Pancreas (tissue), 10 donors: ENCODE data around the gene SLC12A7. TPM values are rescaled to one million over a fixed set of nuclear protein-coding genes. Genes with fewer than 3 reads are reported as not detected.

Experiments
- ATAC-seq, 4 donors: fragments of 200-7000 bp; cut with Tn5 transposase; one replicate each; pipeline versions ENCODE4 v1.8.0 to v1.9.1; 2020; ENCODE audit warnings: mild to moderate bottlenecking in 4 of 4, moderate library complexity in 4 of 4
- DNase-seq, 6 donors: peaks; one replicate each; pipeline ENCODE4 v3.0.0-alpha.2; 2020
- FAIRE-seq: peaks from 2 replicates; lab custom pipeline; 2012; peaks lifted over from hg19 to GRCh38; lab: Jason Lieb, UNC
- H3K27ac ChIP-seq, 4 donors: fragments of 200-600 bp; sonication (generic); 1 replicate in 3 of 4; 2 replicates in 1 of 4; pipeline versions ENCODE4 v1.5.0 to v1.8.0; 2020
- H3K27me3 ChIP-seq, 4 donors: fragments of 200-600 bp; one replicate each; pipeline ENCODE4 v1.8.0; 2021
- H3K36me3 ChIP-seq, 3 donors: fragments of 200-600 bp; sonication (generic) in 1 of 3; one replicate each; pipeline versions ENCODE4 v1.5.0 to v1.8.0; 2020 to 2021
- H3K4me1 ChIP-seq, 3 donors: fragments of 200-600 bp; one replicate each; pipeline ENCODE4 v1.8.0; 2021
- H3K4me3 ChIP-seq, 4 donors: fragments of 200-600 bp; sonication (generic) in 2 of 4; one replicate each; pipeline versions ENCODE4 v1.5.0 to v1.8.0; 2020 to 2021
- H3K9me3 ChIP-seq, 4 donors: fragments of 200-600 bp; one replicate each; pipeline ENCODE4 v1.8.0; 2021
- CTCF ChIP-seq, 4 donors: fragments of 200-600 bp; sonication (generic) in 3 of 4; IDR thresholded peaks; one replicate each; pipeline versions ENCODE4 v1.5.0 to v1.8.0; 2021; ENCODE audit warnings: antibody characterized with exemption in 4 of 4
- WGBS, 2 donors: extraction: QIAGEN DNeasy Blood & Tissue Kit; methylation state at CpG; one replicate each; pipeline ENCODE4 v1.1.7; 2013; 5-methylcytosine and 5-hydroxymethylcytosine counted together
- intact Hi-C, 3 donors: fragments of 100-400 bp; cut with DNase I; formaldehyde crosslinking; loops; one replicate each; pipeline versions ENCODE4 v1.11.1 to v1.14.2; 2022
- polyA plus RNA-seq, 2 donors: library from polyadenylated mRNA; stranded (reverse); fragments of 200-250 nt; gene quantifications; one replicate each; pipeline ENCODE4 v1.2.3, GENCODE V29; 2013
- total RNA-seq, 6 donors: library from RNA; stranded (reverse); fragmentation: NEBNext Ultra II Directional in 4 of 6; extraction: Animal tissue kit (Norgen Biotek cat#: 25700) in 4 of 6; gene quantifications; one replicate each; pipeline versions ENCODE4 v1.2.1 to v1.2.4, GENCODE V29; 2021 to 2023
- donor health status: healthy with polysubstance abuse.
- donor health status: DM: no; HTN: no; CAD: no; lungs with moderate emphysema.
- donor health status: DM: no; HTN: no; CAD: no.
- donor health status: control.
- donor health status: control.
- donor health status: Bipolar disorder and iron deficiency.
- donor health status: DM: yes; HTN: yes; CAD: no.
- donor health status: DM: no; HTN: no; CAD: no.
- donor health status: DM: no; HTN: no; CAD: no.
- donor health status: DM: yes; HTN: yes; CAD: no.

The SLC12A7 gene
- total and polyA plus RNA-seq, 8 donors, result 17.4 to 56.5 (median 35.8) TPM

DNA sequence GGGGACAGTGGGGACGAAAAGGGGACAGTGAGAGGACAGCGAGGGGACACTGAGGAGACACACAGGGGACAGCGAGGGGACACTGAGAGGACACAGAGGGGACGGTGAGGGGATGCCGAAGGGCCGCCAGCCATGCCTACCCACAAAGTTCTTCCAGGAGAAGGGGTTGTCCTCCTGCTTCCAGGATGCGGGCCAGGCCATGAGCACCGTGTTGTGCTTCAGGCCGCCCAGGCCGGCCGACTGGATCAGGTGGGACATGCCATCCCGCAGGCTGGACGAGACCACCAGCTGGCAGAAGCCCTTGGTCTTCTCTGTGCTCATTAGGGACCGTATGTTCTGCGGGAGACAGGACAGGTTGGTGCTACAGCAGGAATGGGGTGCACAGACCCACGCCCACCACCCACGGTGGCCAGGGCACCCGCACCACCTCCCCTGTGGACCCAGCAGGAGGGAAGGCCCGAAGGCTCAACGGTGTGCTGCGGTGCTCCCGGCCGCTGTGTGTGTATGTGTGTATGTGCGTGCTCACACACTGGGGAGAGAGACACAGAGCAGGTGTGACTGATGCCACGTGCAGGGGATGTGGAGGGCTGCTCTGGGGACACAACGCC, 46.6 kb downstream of the SLC12A7 start:
- FAIRE-seq (no peak), ATAC-seq (no peak), DNase-seq (peak in 2 of 6 donors; percentile 18 to 58)
- H3K4me1 ChIP-seq, result no peaks in the 10 kb centered on the region
- peaks cover 0 to 46% (median 8%) of the 10 kb centered on the region in 3 donors for H3K36me3 ChIP-seq
- H3K9me3 ChIP-seq, result no peaks in the 10 kb centered on the region
- H3K27me3 ChIP-seq, result no peaks in the 10 kb centered on the region
- 92% methylated on average over 26 of the region's 26 CpGs for WGBS, 2 donors
- H3K4me3 ChIP-seq, result no peak overlapping the region
- no peak for TF ChIP-seq CTCF (IDR thresholded peaks at IDR 0.05)
- no peak overlapping the region for H3K27ac ChIP-seq
- intact Hi-C loops, result no loop called here

DNA sequence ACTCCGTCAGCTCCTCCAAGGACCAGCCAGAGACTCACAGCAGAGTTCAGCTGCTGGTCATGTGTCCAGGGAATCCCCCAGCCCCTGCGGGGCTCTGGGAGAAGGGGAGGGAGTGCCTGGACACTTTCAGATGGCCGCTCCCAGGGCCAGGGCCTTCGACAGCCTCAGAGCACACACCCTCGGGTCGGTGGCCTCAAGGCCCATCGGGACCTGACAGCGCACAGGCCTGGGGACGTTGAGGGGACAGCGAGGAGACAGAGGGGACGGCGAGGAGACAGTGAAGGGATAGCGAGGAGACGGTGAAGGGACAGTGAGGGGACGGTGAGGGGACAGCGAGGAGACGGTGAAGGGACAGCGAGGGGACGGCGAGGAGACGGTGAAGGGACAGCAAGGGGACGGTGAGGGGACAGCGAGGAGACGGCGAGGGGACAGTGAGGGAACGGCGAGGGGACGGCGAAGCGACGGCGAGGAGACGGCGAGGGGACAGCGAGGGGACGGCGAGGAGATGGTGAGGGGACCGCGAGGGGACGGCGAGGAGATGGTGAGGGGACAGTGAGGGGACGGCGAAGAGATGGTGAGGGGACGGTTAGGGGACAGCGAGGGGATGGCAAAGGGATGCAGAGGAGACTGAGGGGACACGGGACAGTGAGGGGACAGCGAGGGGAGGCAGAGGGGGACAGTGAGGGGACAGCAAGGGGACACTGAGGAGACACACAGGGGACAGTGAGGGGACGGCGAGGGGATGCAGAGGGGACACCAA, 47.3 kb downstream of the SLC12A7 start:
- FAIRE-seq (no peak), DNase-seq (peak in 2 of 6 donors; percentile 19 to 29), ATAC-seq (no peak)
- H3K36me3 ChIP-seq, result peaks cover 0 to 53% (median 9%) of the 10 kb centered on the region in 3 donors
- H3K4me1 ChIP-seq, result no peaks in the 10 kb centered on the region
- 91 to 92% methylated on average over 48 to 49 of the region's 49 CpGs for WGBS, 2 donors
- TF ChIP-seq CTCF (IDR thresholded peaks at IDR 0.05), result no peak
- no peak overlapping the region for H3K4me3 ChIP-seq
- intact Hi-C loops, result no loop called here
- no peaks in the 10 kb centered on the region for H3K9me3 ChIP-seq
- no peaks in the 10 kb centered on the region for H3K27me3 ChIP-seq
- no peak overlapping the region for H3K27ac ChIP-seq

- H3K4me1 ChIP-seq, result no peaks in the 10 kb centered on the region
- FAIRE-seq (no peak), ATAC-seq (no peak), DNase-seq (peak in 2 of 6 donors; percentile 28 to 71)
- intact Hi-C loops, result no loop called here
- no peak overlapping the region for H3K27ac ChIP-seq
- H3K27me3 ChIP-seq, result no peaks in the 10 kb centered on the region
- H3K4me3 ChIP-seq, result no peak overlapping the region
- peaks cover 0 to 54% (median 12%) of the 10 kb centered on the region in 3 donors for H3K36me3 ChIP-seq
- no peak for TF ChIP-seq CTCF (IDR thresholded peaks at IDR 0.05)
- H3K9me3 ChIP-seq, result no peaks in the 10 kb centered on the region
- WGBS, 2 donors, result 91 to 94% methylated on average over 50 to 56 of the region's 56 CpGs
These were observed 48.0 kb downstream of the SLC12A7 start for GRCh38 chr5:1063661-1064382.

DNA sequence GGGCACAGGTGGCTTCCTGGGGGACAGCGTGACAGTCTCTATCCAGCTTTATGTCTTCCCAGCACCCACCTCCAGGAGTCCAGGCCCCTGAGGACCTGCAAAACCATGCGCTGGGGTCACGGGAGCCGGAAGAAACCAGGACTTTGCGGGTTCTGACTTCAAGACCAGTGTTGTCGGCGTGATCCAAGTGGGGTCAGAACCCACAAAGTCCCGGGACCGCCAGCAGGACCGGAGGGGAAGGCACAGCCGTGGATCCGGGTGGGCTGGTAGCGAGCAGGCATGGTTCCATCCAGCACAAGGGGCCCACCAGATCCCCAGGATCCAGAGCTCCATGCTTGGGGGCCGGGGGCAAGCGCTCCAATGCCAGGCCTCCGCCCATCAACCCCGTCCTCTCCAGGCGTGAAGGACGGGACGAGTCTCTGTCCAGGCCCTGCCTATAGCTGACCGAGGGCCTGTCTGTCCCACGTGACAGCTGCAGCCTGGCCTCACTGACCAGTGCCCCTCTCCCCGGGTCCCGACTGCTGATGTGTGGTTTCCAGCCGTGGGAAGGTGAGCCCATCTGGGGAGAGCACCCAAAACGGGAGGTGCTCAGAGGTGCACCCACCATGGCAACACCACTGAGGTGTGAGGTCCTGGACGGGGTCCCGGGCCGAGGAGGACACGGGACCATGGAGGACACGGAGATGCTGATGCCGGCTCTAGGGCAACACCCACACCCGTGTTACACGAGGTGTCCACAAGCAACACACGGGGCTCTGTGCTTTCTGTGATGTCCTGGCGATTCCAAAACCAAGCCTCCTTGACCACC, 48.9 kb downstream of the SLC12A7 start:
- no peak for ATAC-seq
- WGBS, 2 donors, result 94 to 95% methylated on average over 36 of the region's 36 CpGs
- peaks cover 0 to 57% (median 12%) of the 10 kb centered on the region in 3 donors for H3K36me3 ChIP-seq
- no peaks in the 10 kb centered on the region for H3K9me3 ChIP-seq
- no peaks in the 10 kb centered on the region for H3K27me3 ChIP-seq
- intact Hi-C loops, result no loop called here
- DNase-seq, result peak in 2 of 6 donors; percentile 20 to 61
- no peak for FAIRE-seq
- H3K27ac ChIP-seq, result no peak overlapping the region
- TF ChIP-seq CTCF (IDR thresholded peaks at IDR 0.05), result no peak
- H3K4me1 ChIP-seq, result no peaks in the 10 kb centered on the region
- H3K4me3 ChIP-seq, result no peak overlapping the region
